ENCODE measurements around the gene NSMCE1.

- TF ChIP-seq CTCF (IDR thresholded peaks at IDR 0.05; ENCODE audit: borderline replicate concordance, extremely low read depth, low read length, poor library complexity, severe bottlenecking) (no peak), EZH2 (IDR thresholded peaks at IDR 0.05; ENCODE audit: borderline replicate concordance, low read depth, low read length, severe bottlenecking) (no peak)
These were observed 22.1 kb downstream of the NSMCE1 start for GRCh38 chr16:27246439-27246838.
